HEK293 (cell line): Measurements from ENCODE around the gene GLDC.

Source experiments
- CTCF ChIA-PET: fragments of 350-600 bp; formaldehyde crosslinking; extraction: SDS; loops from one replicate; lab custom pipeline; 2021; ENCODE audit warnings: antibody characterized with exemption; lab: Yijun Ruan, JAX
- POLR2A ChIA-PET: fragments of 300-600 bp; formaldehyde crosslinking; extraction: SDS; loops from one replicate; lab custom pipeline; 2020; ENCODE audit warnings: antibody characterized with exemption, inconsistent platforms; lab: Yijun Ruan, JAX
- H3K27ac ChIP-seq: fragments of 200-500 bp; sonication (Bioruptor generic); 2 replicates; pipeline ENCODE4 v1.5.1; 2014; ENCODE audit warnings: low read depth, low read length, control low read depth, inconsistent platforms; ENCODE audit errors: extremely low read depth
- H3K36me3 ChIP-seq, 2 experiments: fragments of 200-500 bp in 1 of 2; sonication (Bioruptor generic) in 1 of 2; 1 replicate in 1 of 2; 2 replicates in 1 of 2; pipeline ENCODE4 v1.5.1; 2014 to 2017; ENCODE audit warnings: inconsistent platforms in 2 of 2, low read length in 2 of 2; ENCODE audit not compliant: control insufficient read depth in 2 of 2, insufficient read depth in 1 of 2
- H3K4me1 ChIP-seq: fragments of 200-500 bp; sonication (Bioruptor generic); 2 replicates; pipeline ENCODE4 v1.5.1; 2014; ENCODE audit warnings: mild to moderate bottlenecking, low read length, inconsistent platforms; ENCODE audit not compliant: control insufficient read depth, insufficient read depth
- H3K4me3 ChIP-seq: 2 replicates; pipeline ENCODE4 v1.5.1; 2011; ENCODE audit warnings: low read depth, mild to moderate bottlenecking, control low read depth, low read length, moderate library complexity
- H3K9me3 ChIP-seq: fragments of 200-500 bp; sonication (Bioruptor generic); 2 replicates; pipeline ENCODE4 v1.5.1; 2014; ENCODE audit warnings: low read depth, low read length, inconsistent platforms; ENCODE audit not compliant: control insufficient read depth, insufficient read depth
- GLIS1 ChIP-seq: fragments of 450-650 bp; formaldehyde crosslinking; IDR thresholded peaks from 2 replicates; pipeline ENCODE4 v1.5.1; 2016; ENCODE audit warnings: missing biosample characterization, missing genetic modification characterization
- KLF16 ChIP-seq: fragments of 450-650 bp; formaldehyde crosslinking; IDR thresholded peaks from 2 replicates; pipeline ENCODE4 v1.5.1; 2017; ENCODE audit warnings: missing biosample characterization, missing genetic modification characterization
- SALL2 ChIP-seq: fragments of 450-650 bp; formaldehyde crosslinking; IDR thresholded peaks from 2 replicates; pipeline ENCODE4 v1.5.0; 2017; ENCODE audit warnings: missing biosample characterization, mild to moderate bottlenecking, missing genetic modification characterization, borderline replicate concordance
- YY2 ChIP-seq: fragments of 450-650 bp; formaldehyde crosslinking; IDR thresholded peaks from 2 replicates; pipeline ENCODE4 v1.5.1; 2016; ENCODE audit warnings: missing biosample characterization, missing genetic modification characterization
- ZBTB7A ChIP-seq: fragments of 450-650 bp; formaldehyde crosslinking; IDR thresholded peaks from 2 replicates; pipeline ENCODE4 v1.5.1; 2016; ENCODE audit warnings: low read depth, missing biosample characterization, missing genetic modification characterization
- ZFP3 ChIP-seq: fragments of 450-650 bp; formaldehyde crosslinking; IDR thresholded peaks from 2 replicates; pipeline ENCODE4 v1.5.1; 2016; ENCODE audit warnings: low read depth, missing biosample characterization, missing genetic modification characterization
- ZIC2 ChIP-seq: fragments of 450-650 bp; formaldehyde crosslinking; IDR thresholded peaks from 2 replicates; pipeline ENCODE4 v1.5.1; 2016; ENCODE audit warnings: missing biosample characterization, missing genetic modification characterization
- ZNF138 ChIP-seq: fragments of 450-650 bp; formaldehyde crosslinking; IDR thresholded peaks from 2 replicates; pipeline ENCODE4 v1.5.1; 2016; ENCODE audit warnings: missing biosample characterization, missing genetic modification characterization, borderline replicate concordance
- ZNF514 ChIP-seq: fragments of 450-650 bp; formaldehyde crosslinking; IDR thresholded peaks from 2 replicates; pipeline ENCODE4 v1.5.1; 2016; ENCODE audit warnings: missing biosample characterization, missing genetic modification characterization
- ZNF621 ChIP-seq: fragments of 450-650 bp; formaldehyde crosslinking; IDR thresholded peaks from 2 replicates; pipeline ENCODE4 v1.5.1; 2017; ENCODE audit warnings: missing biosample characterization, missing genetic modification characterization
- ZNF837 ChIP-seq: fragments of 450-650 bp; formaldehyde crosslinking; IDR thresholded peaks from 2 replicates; pipeline ENCODE4 v1.5.1; 2016; ENCODE audit warnings: missing biosample characterization, missing genetic modification characterization
- TF ChIP-seq, protein P1 (sequence below): fragments of 450-650 bp; formaldehyde crosslinking; IDR thresholded peaks from 2 replicates; pipeline ENCODE4 v1.5.1; 2016; ENCODE audit warnings: missing biosample characterization, missing genetic modification characterization
- TF ChIP-seq, protein P2 (sequence below): fragments of 450-650 bp; formaldehyde crosslinking; IDR thresholded peaks from 2 replicates; pipeline ENCODE4 v1.5.1; 2016; ENCODE audit warnings: missing biosample characterization, missing genetic modification characterization

GLDC gene

DNA sequence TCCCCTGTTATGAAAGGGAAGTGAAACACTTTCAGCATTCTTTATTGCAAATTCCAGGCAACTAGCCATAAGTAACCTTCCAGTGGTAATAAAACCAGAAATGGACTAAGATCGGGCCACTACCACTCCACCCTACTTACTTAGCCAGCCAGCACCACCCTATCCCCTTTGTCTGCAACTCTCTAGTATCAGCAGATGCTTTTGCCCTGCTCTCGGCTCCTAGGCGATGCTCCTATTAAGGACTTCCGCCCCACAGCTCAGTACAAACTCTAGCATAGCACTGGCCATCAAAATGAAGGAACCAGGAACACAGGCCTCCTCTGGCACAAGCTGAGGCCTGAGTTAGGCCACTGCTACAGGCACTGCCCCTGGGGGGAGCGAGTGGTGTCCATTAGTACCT is 81.2 kb downstream of the GLDC start:
- ChIA-PET POLR2A (no interaction called here), CTCF (interaction anchor here (0.5 to 5.5 kb wide), 2 partner anchors 104 to 209 kb away, joined by 3 to 44 read pairs; no protein-coding TSS in a partner anchor)
- TF ChIP-seq ZNF837 (tag by site-specific recombination) = no peak
- H3K9me3 ChIP-seq = no peaks in the 10 kb centered on the region
- peaks cover 0 to 19% of the 10 kb centered on the region in 2 experiments; a peak in 1 of 3 replicates for H3K36me3 ChIP-seq
- H3K4me3 ChIP-seq = no peak overlapping the region
- H3K4me1 ChIP-seq = no peaks in the 10 kb centered on the region
- no peak overlapping the region for H3K27ac ChIP-seq

DNA sequence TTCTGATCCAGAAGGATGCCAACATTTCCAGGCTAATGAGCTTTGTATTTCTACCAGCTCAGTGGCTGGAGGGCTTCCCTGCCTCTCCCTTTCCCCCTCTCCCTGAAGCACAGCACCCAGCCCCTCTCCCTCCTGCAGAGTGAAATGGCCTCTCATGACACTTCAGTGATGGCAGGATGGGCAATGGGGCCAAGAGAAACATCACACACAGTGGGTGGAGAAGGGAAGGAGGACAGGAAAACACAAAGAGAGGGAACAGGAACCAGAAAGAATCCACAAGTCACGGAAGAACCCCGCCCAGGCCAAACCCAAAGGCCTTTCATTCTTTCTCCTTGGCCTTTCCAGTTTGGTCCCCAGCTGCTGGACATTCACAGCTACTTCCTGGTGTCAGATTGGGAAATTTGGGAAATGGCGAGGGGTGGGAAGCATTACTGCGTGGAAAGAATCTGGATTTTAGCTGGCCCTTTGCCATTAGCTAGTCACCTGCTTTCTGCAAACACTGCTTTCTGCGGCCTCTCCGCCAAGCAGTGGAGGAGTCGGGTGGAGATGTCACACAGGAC is 82.6 kb downstream of the GLDC start:
- H3K27ac ChIP-seq = no peak overlapping the region
- H3K4me1 ChIP-seq = no peaks in the 10 kb centered on the region
- no peaks in the 10 kb centered on the region for H3K9me3 ChIP-seq
- no peak overlapping the region for H3K4me3 ChIP-seq
- no peak for TF ChIP-seq ZBTB7A (tag by site-specific recombination)
- no peak for TF ChIP-seq SALL2 (tag by site-specific recombination)
- TF ChIP-seq, all 188 proteins: peak for 0
- POLR2A ChIA-PET = no interaction called here
- peaks cover 0 to 26% of the 10 kb centered on the region in 2 experiments; a peak in 1 of 3 replicates for H3K36me3 ChIP-seq
- CTCF ChIA-PET = interaction anchor here (0.6 kb wide), 1 partner anchor 12 kb away, joined by 3 read pairs; no protein-coding TSS in a partner anchor

DNA sequence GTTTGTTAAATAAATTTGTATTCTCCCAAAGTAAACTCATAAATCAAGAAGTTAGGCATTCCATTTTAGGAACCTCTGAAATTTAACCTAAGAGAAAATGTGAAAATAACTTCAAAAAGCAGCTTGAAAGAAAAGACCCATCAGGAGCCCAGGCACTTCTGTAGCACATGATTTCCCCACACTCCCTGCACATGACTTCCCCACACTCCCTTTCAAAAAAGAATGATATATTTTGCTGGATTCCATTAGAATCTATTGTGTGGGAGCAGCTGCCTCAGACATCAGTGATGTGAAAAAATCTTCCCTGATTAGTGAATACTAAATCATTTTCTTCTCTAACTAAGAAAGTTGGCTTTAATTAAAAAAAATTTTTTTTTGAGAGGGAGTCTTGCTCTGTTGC is 83.3 kb downstream of the GLDC start:
- ChIA-PET POLR2A (no interaction called here), CTCF (interaction anchor here (0.6 kb wide), 1 partner anchor 13 kb away, joined by 3 read pairs; no protein-coding TSS in a partner anchor)
- peaks cover 0 to 30% of the 10 kb centered on the region in 2 experiments; a peak in 1 of 3 replicates for H3K36me3 ChIP-seq

More for the DNA sequence above, 83.3 kb downstream of the GLDC start:
- TF ChIP-seq SALL2 (tag by site-specific recombination) (no peak), ZIC2 (tag by site-specific recombination) (no peak), GLIS1 (no peak), ZNF514 (no peak), KLF16 (tag by site-specific recombination) (no peak), ZFP3 (tag by site-specific recombination) (no peak), ZNF621 (tag by site-specific recombination) (no peak), YY2 (no peak), ZNF138 (no peak)
- TF ChIP-seq, protein P1, sequence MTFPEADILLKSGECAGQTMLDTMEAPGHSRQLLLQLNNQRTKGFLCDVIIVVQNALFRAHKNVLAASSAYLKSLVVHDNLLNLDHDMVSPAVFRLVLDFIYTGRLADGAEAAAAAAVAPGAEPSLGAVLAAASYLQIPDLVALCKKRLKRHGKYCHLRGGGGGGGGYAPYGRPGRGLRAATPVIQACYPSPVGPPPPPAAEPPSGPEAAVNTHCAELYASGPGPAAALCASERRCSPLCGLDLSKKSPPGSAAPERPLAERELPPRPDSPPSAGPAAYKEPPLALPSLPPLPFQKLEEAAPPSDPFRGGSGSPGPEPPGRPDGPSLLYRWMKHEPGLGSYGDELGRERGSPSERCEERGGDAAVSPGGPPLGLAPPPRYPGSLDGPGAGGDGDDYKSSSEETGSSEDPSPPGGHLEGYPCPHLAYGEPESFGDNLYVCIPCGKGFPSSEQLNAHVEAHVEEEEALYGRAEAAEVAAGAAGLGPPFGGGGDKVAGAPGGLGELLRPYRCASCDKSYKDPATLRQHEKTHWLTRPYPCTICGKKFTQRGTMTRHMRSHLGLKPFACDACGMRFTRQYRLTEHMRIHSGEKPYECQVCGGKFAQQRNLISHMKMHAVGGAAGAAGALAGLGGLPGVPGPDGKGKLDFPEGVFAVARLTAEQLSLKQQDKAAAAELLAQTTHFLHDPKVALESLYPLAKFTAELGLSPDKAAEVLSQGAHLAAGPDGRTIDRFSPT = no peak
- TF ChIP-seq, protein P2, sequence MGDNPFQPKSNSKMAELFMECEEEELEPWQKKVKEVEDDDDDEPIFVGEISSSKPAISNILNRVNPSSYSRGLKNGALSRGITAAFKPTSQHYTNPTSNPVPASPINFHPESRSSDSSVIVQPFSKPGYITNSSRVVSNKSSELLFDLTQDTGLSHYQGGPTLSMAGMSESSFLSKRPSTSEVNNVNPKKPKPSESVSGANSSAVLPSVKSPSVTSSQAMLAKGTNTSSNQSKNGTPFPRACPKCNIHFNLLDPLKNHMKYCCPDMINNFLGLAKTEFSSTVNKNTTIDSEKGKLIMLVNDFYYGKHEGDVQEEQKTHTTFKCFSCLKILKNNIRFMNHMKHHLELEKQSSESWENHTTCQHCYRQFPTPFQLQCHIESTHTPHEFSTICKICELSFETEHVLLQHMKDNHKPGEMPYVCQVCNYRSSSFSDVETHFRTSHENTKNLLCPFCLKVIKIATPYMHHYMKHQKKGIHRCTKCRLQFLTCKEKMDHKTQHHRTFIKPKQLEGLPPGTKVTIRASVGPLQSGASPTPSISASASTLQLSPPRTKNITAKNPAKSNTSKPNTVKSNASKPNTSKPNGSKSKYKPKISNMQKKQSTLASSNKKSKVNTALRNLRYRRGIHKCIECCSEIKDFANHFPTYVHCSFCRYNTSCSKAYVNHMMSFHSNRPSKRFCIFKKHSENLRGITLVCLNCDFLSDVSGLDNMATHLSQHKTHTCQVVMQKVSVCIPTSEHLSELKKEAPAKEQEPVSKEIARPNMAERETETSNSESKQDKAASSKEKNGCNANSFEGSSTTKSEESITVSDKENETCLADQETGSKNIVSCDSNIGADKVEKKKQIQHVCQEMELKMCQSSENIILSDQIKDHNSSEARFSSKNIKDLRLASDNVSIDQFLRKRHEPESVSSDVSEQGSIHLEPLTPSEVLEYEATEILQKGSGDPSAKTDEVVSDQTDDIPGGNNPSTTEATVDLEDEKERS (tag by site-specific recombination) = no peak
- no peak overlapping the region for H3K4me3 ChIP-seq
- no peaks in the 10 kb centered on the region for H3K9me3 ChIP-seq
- H3K27ac ChIP-seq = no peak overlapping the region
- H3K4me1 ChIP-seq = no peaks in the 10 kb centered on the region
